Measurements from ENCODE around the gene SLC26A3.
"Not testable (repeated sequence)": the region's sequence is repeated elsewhere in the genome, so short reads cannot be mapped to it uniquely, and the experiment has no call there.

SLC26A3 gene
- total RNA-seq, result 0 to 2.4 (median 0) reads per million in 17 experiments

DNA sequence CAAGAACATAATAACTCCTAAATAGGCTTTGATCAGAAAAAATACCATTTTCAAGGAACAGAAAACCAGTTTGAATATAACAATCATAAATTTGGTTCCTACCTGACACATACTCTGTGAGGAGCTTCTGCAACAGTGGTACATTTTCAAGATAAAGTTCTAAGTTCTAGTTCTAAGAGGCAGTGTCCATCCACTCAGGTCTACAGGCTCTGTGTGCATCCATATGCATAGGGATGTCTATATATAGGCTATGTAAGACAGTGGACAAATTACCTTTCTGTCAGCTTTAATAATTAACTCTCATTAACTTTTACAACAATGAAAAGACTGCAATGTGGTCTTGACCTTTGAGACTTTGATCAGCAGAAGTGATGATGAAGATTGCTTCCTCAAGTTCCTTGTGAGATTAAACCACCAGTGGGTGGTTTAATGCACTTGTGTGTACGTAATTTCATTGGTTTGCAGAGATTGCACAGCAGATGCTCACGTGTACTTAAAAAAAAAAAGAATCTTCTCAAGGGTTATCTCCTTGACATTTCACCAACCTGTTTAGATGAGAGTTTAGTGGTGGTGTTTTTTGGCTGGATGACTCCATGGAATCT, at the start of gene SLC26A3:
SLC26A3 (minus strand) TSS at position 215 of the 602 bp plus-strand sequence. CDS start 8,714 bp downstream, outside the sequence.
- no peak for DNase-seq

GRCh38 chr7:107850643-107851042, 47.6 kb upstream of the SLC26A3 start:
- DNase-seq, result no peak

DNA sequence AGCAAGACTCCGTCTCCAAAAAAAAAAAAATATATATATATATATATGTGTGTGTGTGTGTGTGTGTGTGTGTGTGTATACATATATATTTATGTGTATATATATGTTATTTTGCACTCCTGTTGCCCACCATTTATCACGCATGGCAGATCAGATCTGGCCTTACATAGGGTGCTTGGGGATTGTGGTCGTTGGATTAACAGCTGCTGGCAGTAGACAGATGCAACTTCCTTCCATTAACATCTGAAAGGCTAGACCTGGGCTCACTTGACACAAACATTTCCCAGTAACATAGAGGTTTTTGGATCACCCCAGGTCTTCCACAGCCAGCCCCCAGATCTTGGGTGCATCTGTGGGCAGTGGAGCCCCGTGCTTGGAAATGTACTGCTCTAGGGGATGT, 47.2 kb upstream of the SLC26A3 start:
- no peak for DNase-seq

DNA sequence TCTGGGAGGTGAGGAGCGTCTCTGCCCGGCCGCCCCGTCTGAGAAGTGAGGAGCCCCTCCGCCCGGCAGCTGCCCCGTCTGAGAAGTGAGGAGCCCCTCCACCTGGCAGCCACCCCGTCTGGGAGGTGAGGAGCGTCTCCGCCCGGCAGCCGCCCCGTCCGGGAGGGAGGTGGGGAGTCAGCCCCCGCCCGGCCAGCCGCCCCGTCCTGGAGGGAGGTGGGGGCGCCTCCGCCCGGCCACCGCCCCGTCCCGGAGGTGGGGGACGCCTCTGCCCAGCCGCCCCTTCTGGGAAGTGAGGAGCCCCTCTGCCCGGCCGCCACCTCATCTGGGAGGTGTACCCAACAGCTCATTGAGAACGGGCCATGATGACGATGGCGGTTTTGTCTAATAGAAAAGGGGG, 45.2 kb upstream of the SLC26A3 start:
- not testable (repeated sequence) for DNase-seq

- DNase-seq, result not testable (repeated sequence)
Measured at GRCh38 chr7:107847836-107848175, 44.8 kb upstream of the SLC26A3 start.

- no peak for DNase-seq
Measured at GRCh38 chr7:107847168-107847835, 44.3 kb upstream of the SLC26A3 start.

DNA sequence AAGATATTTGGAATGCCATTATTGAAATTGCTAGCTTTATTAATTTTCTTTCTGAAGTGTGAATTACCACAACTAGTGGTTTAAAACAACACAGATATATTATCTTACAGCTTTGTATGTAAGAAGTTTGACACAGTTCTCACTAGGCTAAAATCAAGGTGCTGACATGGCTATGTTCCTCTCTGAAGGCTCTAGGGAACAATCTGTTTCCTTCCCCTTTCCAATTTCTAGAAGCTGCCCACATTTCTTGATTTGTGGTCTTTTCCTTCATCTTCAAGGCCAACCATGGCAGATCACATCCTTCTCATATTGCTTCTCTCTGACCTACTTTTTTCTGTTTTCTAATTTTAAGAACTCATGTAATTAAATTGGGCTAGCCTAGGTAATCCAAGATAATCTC, 43.3 kb upstream of the SLC26A3 start:
- peak; percentile 29 to 64 (median 47) for DNase-seq

DNA sequence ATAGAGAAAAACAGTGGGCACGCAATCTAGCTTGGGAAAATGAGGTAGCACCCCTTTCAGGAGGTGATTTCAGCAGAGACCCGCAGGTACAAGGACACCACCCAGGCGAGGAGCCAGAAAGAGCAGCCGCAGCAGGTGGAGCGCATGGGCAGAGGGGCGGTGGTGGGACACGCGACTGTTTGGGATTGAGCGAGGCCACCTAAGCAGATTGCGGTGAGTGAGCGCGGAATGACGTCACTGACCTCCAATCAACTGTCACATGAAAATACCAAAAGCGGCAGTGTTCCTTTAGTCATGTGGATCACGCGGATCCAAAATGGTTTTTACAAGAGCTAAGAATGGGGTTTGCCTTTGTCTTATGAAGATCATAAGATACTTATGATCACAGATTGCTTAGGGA, 40.2 kb upstream of the SLC26A3 start:
- DNase-seq, result no peak

GRCh38 chr7:107842213-107842612, 39.2 kb upstream of the SLC26A3 start:
- no peak for DNase-seq

GRCh38 chr7:107838816-107839565, 36.0 kb upstream of the SLC26A3 start:
- peak in 1 of 4 experiments; percentile 15 for DNase-seq

GRCh38 chr7:107838024-107838601, 35.1 kb upstream of the SLC26A3 start:
- DNase-seq, result no peak

DNA sequence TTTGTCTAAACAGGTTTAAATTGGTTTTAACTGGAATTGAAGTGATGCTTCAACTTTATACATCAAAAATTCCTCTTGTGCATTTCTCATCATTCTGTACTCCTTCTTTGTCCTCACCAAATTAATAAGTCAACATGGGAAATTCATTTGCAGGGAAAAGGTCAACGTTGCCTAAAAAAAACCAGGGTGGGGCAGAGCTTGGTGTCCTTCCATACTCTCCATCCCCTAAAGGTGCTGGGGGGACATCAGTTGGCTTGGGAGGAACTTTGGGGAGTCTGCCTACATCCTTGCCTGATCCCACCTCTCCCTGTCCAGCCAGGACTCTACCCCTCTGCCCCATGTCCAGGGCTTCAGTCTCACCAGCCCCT, 34.1 kb upstream of the SLC26A3 start:
- DNase-seq, result no peak

DNA sequence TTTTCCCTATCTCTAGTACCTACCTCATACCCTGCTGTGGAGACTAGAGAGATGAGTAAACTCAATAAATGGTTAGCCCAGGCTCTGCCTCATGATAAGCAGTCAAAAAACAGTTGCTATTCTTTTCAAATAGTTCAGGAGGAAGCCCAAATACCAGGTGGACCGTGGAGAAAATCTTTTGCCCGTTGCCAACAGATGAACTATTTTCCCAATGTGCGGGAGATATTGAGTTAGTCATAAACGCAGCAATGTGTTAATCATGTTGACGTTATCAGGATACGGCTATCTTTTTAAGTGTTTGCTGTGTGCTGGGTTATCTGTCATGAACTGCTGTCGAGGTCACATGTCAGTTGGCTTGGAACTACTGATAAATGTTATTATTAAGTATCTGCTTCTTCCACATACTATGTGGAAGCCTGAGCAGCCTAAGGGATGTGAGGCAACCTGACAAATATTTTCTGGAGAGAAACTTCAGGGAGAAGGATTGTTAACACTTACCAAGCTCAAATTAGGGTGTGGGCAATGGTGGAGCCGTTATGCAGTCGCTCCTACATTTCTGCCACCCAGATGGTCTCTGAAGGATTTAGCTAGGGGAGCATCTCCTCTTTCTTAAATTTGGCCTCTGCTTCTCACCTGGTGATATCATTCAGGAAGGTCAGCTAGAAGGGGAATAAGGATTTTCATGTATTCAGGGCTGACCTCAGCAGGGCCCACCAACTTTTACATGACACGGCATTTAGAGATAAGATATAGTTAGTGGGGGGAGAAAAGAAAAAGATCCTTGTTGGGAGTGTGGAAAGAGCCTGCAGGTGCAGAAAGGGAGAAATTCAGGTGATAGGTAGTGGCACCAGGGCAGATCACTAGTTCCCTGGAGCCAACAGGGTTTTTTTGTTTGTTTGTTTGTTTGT, 33.5 kb upstream of the SLC26A3 start:
- DNase-seq, result no peak

GRCh38 chr7:107834401-107834800, 31.4 kb upstream of the SLC26A3 start:
- DNase-seq, result no peak

DNA sequence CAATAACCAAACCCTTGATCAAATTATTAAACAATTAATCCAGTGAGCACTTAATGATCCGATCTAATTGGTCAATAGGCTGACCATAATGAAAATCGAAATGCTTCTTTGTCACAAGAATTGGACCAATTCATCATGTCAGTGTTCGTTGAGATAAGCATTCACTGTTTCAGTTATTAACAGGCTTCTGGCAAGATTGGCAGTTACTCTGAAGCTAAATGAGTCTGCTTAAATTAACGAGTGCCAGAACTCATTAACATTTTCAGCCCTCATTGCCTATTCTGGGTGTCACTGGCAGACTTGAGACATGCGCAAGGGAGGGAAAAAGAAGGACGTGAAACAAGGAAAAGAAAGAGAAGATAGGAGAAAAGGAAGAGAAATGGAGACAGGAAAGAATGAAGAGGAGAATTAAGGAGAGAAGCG, 30.7 kb upstream of the SLC26A3 start:
- DNase-seq, result no peak

DNA sequence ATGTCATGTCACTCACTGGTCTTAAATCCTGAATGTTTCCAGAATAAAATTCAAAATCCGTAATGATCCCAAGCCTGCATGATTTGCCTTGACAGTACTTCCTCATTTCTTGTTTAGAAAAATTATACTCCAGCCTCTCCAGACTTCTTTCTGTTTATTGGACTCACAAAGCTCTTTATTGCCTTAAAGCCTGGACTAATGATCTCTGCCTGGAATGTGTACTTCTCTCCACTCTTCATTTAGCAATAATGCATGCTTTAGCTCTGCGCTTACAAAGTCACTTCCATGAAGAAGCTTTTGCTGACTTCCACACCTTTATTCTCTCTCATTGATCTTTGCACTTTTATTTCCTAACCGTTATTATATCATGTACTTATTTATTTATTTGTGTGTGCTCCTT, 27.4 kb upstream of the SLC26A3 start:
- no peak for DNase-seq

GRCh38 chr7:107828540-107828939, 25.5 kb upstream of the SLC26A3 start:
- DNase-seq, result no peak

- DNase-seq, result no peak
Measured at GRCh38 chr7:107827501-107827900, 24.5 kb upstream of the SLC26A3 start.

GRCh38 chr7:107826451-107826850, 23.4 kb upstream of the SLC26A3 start:
- DNase-seq, result no peak

DNA sequence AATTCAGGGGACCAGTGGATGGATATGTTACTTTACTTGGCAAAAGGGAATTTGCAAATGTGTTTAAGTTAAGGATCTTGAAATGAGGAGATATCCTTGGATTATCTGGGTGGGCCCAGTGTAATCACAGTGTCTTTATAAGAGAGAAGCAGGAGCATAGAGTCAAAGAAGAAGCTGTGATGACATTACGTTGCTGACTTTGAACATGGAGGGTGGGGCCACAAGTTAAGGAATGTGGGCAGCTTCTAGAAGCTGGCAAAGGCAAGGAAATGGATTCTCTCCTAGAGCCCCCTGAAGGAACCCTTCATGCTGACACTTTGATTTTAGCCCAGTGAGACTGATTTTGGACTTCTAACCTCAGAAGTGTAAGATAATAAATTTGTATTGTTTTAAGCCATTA, 21.8 kb upstream of the SLC26A3 start:
- DNase-seq, result no peak

- DNase-seq, result no peak
Measured at GRCh38 chr7:107818622-107819021, 15.6 kb upstream of the SLC26A3 start.

- DNase-seq, result no peak
Measured at GRCh38 chr7:107816011-107816566, 13.1 kb upstream of the SLC26A3 start.
